HCT116 (cell line): ENCODE measurements around the gene NEO1. TPM values are rescaled to one million over a fixed set of nuclear protein-coding genes. Genes with fewer than 3 reads are reported as not detected.
"Not testable (repeated sequence)": the region's sequence is repeated elsewhere in the genome, so short reads cannot be mapped to it uniquely, and the experiment has no call there.

Experiments
- ATAC-seq: fragments of 200-7000 bp; cut with Tn5 transposase; 2 replicates; pipeline ENCODE4 v1.9.1; 2020; ENCODE audit warnings: mild to moderate bottlenecking, moderate library complexity
- BruUV-seq: library from RNA; stranded (reverse); fragments of 400-500 nt; replicated peaks from 2 replicates; lab custom pipeline; 2021; lab: Mats Ljungman, UMichigan
- CTCF ChIA-PET: fragments of 300-600 bp; sonication (Branson Sonifier 250); formaldehyde crosslinking; loops from one replicate; lab custom pipeline; 2021; ENCODE audit warnings: antibody characterized with exemption; lab: Charles Lee
- POLR2A ChIA-PET: fragments of 300-600, 350-600 bp; sonication (Branson Sonifier 250); formaldehyde crosslinking; loops from one replicate; lab custom pipeline; 2021; ENCODE audit warnings: antibody characterized with exemption; lab: Charles Lee
- RAD21 ChIA-PET, 2 experiments: fragments of 300-600 bp; sonication (Branson Sonifier 250); formaldehyde crosslinking; loops; one replicate each; lab custom pipeline; 2023; ENCODE audit warnings: low total read pairs in 2 of 2; ENCODE audit not compliant: uncharacterized antibody in 2 of 2, unreplicated experiment in 2 of 2, low non-redundant PET in 1 of 2; lab: Charles Lee
- DNase-seq: peaks from one replicate; pipeline ENCODE4 v3.0.0-alpha.2; 2010; ENCODE audit warnings: low read depth, low spot score
- H2AFZ ChIP-seq: fragments of 200-600 bp; shearing (Covaris generic), sonication (generic); 2 replicates; pipeline ENCODE4 v1.6.1; 2017; ENCODE audit warnings: low read depth, mixed run types, mixed read lengths, antibody characterized with exemption, low read length; ENCODE audit not compliant: poor library complexity, severe bottlenecking
- H3K27ac ChIP-seq: 2 replicates; pipeline ENCODE4 v1.5.1; 2012; ENCODE audit warnings: low read depth, low read length
- H3K27me3 ChIP-seq: fragments of 200-600 bp; sonication (generic); 2 replicates; pipeline ENCODE4 v1.6.1; 2016; ENCODE audit warnings: mixed run types, low read length, mixed read lengths; ENCODE audit not compliant: insufficient read depth
- H3K36me3 ChIP-seq, 2 experiments: fragments of 200-500 bp in 1 of 2; fragments of 200-600 bp in 1 of 2; sonication (Bioruptor generic) in 1 of 2; sonication (generic) in 1 of 2; 2 replicates each; pipeline versions ENCODE4 v1.5.1 to v1.6.1; 2014 to 2016; ENCODE audit warnings: low read length in 2 of 2, inconsistent platforms in 1 of 2, mixed read lengths in 1 of 2, mixed run types in 1 of 2; ENCODE audit not compliant: insufficient read depth in 2 of 2, control insufficient read depth in 1 of 2
- H3K4me1 ChIP-seq, 2 experiments: fragments of 200-600 bp in 1 of 2; sonication (generic) in 1 of 2; 2 replicates each; pipeline versions ENCODE4 v1.5.1 to v1.6.1; 2012 to 2017; ENCODE audit warnings: low read length in 2 of 2, inconsistent platforms in 1 of 2, mild to moderate bottlenecking in 1 of 2, mixed read lengths in 1 of 2, mixed run types in 1 of 2, moderate library complexity in 1 of 2; ENCODE audit not compliant: insufficient read depth in 2 of 2, control insufficient read depth in 1 of 2
- H3K4me2 ChIP-seq: fragments of 200-600 bp; sonication (generic); 2 replicates; pipeline ENCODE4 v1.6.1; 2017; ENCODE audit warnings: mixed run types, low read length, mixed read lengths
- H3K4me3 ChIP-seq, 2 experiments: fragments of 200-600 bp in 1 of 2; sonication (generic) in 1 of 2; replicated peaks in 1 of 2; 2 replicates each; pipeline ENCODE4 v1.5.1; 2011 to 2016; ENCODE audit warnings: low read length in 2 of 2, control low read depth in 1 of 2, low read depth in 1 of 2, mild to moderate bottlenecking in 1 of 2, mixed read lengths in 1 of 2, mixed run types in 1 of 2
- H3K79me2 ChIP-seq: fragments of 200-600 bp; sonication (generic); 2 replicates; pipeline ENCODE4 v1.6.1; 2017; ENCODE audit warnings: mild to moderate bottlenecking, mixed run types, low read length, moderate library complexity, mixed read lengths; ENCODE audit not compliant: insufficient read depth
- H3K9ac ChIP-seq: fragments of 200-600 bp; sonication (generic); 2 replicates; pipeline ENCODE4 v1.6.1; 2016; ENCODE audit warnings: low read length, mixed read lengths
- H3K9me2 ChIP-seq: fragments of 200-600 bp; sonication (generic), shearing (Covaris generic); 2 replicates; pipeline ENCODE4 v1.6.1; 2017; ENCODE audit warnings: mixed run types, mild to moderate bottlenecking, moderate library complexity; ENCODE audit not compliant: insufficient read depth
- H3K9me3 ChIP-seq, 2 experiments: fragments of 200-500 bp in 1 of 2; fragments of 200-600 bp in 1 of 2; sonication (Bioruptor generic) in 1 of 2; sonication (generic) in 1 of 2; 2 replicates each; pipeline ENCODE4 v1.6.1; 2014 to 2017; ENCODE audit warnings: low read length in 2 of 2, mixed read lengths in 2 of 2, inconsistent platforms in 1 of 2, low read depth in 1 of 2, mild to moderate bottlenecking in 1 of 2, mixed run types in 1 of 2, moderate library complexity in 1 of 2; ENCODE audit not compliant: control insufficient read depth in 1 of 2, insufficient read depth in 1 of 2
- H4K20me1 ChIP-seq: fragments of 200-600 bp; sonication (generic), shearing (Covaris generic); 2 replicates; pipeline ENCODE4 v1.6.1; 2017; ENCODE audit warnings: mixed run types, mild to moderate bottlenecking, moderate library complexity; ENCODE audit not compliant: insufficient read depth
- CBX3 ChIP-seq: IDR thresholded peaks from 2 replicates; pipeline ENCODE4 v1.6.1; 2012; ENCODE audit warnings: low read depth
- EGR1 ChIP-seq: IDR thresholded peaks from 2 replicates; pipeline ENCODE4 v1.6.1; 2012; ENCODE audit warnings: low read depth
- EZH2 ChIP-seq: fragments of 200-600 bp; sonication (generic); IDR thresholded peaks from 2 replicates; pipeline ENCODE4 v1.6.1; 2017; ENCODE audit warnings: antibody characterized with exemption, mixed run types
- EZH2phosphoT487 ChIP-seq: fragments of 200-600 bp; IDR thresholded peaks from 2 replicates; pipeline ENCODE4 v1.6.1; 2018; ENCODE audit warnings: antibody characterized with exemption, borderline replicate concordance
- FOSL1 ChIP-seq: IDR thresholded peaks from 2 replicates; pipeline ENCODE4 v1.6.1; 2012; ENCODE audit warnings: low read depth
- JUND ChIP-seq: IDR thresholded peaks from 2 replicates; pipeline ENCODE4 v1.6.1; 2012
- POLR2A ChIP-seq: IDR thresholded peaks from 2 replicates; pipeline ENCODE4 v1.7.0; 2011; ENCODE audit warnings: borderline replicate concordance; ENCODE audit not compliant: insufficient read depth, insufficient read length; ENCODE audit errors: extremely low read depth
- POLR2AphosphoS5 ChIP-seq: IDR thresholded peaks from 2 replicates; pipeline ENCODE4 v1.6.1; 2011; ENCODE audit warnings: mild to moderate bottlenecking, low read depth, low read length, moderate library complexity
- RAD21 ChIP-seq: IDR thresholded peaks from 2 replicates; pipeline ENCODE4 v1.6.1; 2012; ENCODE audit warnings: low read depth, mild to moderate bottlenecking
- SP1 ChIP-seq: IDR thresholded peaks from 2 replicates; pipeline ENCODE4 v1.6.1; 2012; ENCODE audit warnings: low read depth
- SRF ChIP-seq: IDR thresholded peaks from 2 replicates; pipeline ENCODE4 v1.6.1; 2012; ENCODE audit warnings: low read depth
- TCF7L2 ChIP-seq: IDR thresholded peaks from 2 replicates; pipeline ENCODE4 v1.7.0; 2011; ENCODE audit warnings: borderline replicate concordance, inconsistent platforms; ENCODE audit not compliant: insufficient read depth, insufficient read length; ENCODE audit errors: extremely low read depth
- YY1 ChIP-seq: IDR thresholded peaks from 2 replicates; pipeline ENCODE4 v1.6.1; 2011; ENCODE audit warnings: low read length, low read depth, moderate library complexity, mild to moderate bottlenecking; ENCODE audit not compliant: insufficient replicate concordance; ENCODE audit errors: extremely low read depth
- intact Hi-C: fragments of 100-400 bp; cut with micrococcal nuclease; formaldehyde crosslinking; loops from 2 replicates; pipeline ENCODE4 v1.10.0; 2022
- total RNA-seq: library from RNA; stranded (reverse); gene quantifications from one replicate; pipeline ENCODE4 v1.2.1, GENCODE V29; 2021; ENCODE audit not compliant: unreplicated experiment
- TF ChIP-seq, protein P1 (sequence below): IDR thresholded peaks from 2 replicates; pipeline ENCODE4 v1.6.1; 2011; ENCODE audit warnings: mild to moderate bottlenecking, low read length, moderate library complexity; ENCODE audit not compliant: insufficient replicate concordance; ENCODE audit errors: extremely low read depth
- TF ChIP-seq, protein P2 (sequence below): IDR thresholded peaks from 2 replicates; pipeline ENCODE4 v1.6.1; 2012
- TF ChIP-seq, protein P3 (sequence below): IDR thresholded peaks from 2 replicates; pipeline ENCODE4 v1.6.1; 2012
- TF ChIP-seq, protein P4 (sequence below), 3 experiments: fragments of 200-600 bp in 1 of 3; sonication (generic) in 1 of 3; IDR thresholded peaks in 2 of 3; conservative IDR thresholded peaks in 1 of 3; 2 replicates each; pipeline ENCODE4 v1.5.1; 2012 to 2017; ENCODE audit warnings: low read depth in 2 of 3, low read length in 2 of 3, antibody characterized with exemption in 1 of 3, borderline replicate concordance in 1 of 3, control low read depth in 1 of 3, mild to moderate bottlenecking in 1 of 3, mixed read lengths in 1 of 3, mixed run types in 1 of 3, moderate library complexity in 1 of 3; ENCODE audit not compliant: insufficient read depth in 1 of 3

Gene NEO1
- total RNA-seq, 1 experiment from 2014 or later, result 30.0 TPM

DNA sequence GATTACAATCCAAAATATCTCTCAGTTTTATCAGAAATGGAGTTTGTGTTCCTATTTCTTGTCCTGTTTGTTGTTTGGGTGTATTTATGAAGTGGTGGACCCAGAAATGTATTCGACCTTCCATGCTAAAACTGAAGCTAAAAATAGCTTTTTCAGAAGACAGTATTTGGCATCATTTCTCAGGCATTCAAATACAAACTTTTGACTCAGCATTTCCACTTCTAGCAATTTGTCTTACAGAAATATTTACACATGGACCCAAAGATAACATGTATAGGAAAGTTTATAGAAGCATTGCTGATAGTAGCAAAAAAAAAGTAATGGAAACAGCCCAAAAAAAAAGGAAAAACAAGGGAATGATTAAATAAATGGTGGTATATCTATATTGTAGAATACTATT is 160.2 kb downstream of the NEO1 start:
- ChIA-PET CTCF (no interaction called here), RAD21 (no interaction called here), POLR2A (no interaction called here)
- intact Hi-C loops, result no loop called here
- H3K9me3 ChIP-seq, result no peaks in the 10 kb centered on the region
- no peak overlapping the region for H3K4me2 ChIP-seq
- H3K4me1 ChIP-seq, result no peaks in the 10 kb centered on the region
- no peak overlapping the region for H3K4me3 ChIP-seq
- no TSS peak for BruUV-seq
- H3K9me2 ChIP-seq, result no peaks in the 10 kb centered on the region
- H3K27me3 ChIP-seq, result no peaks in the 10 kb centered on the region
- H4K20me1 ChIP-seq, result no peaks in the 10 kb centered on the region
- H3K36me3 ChIP-seq, result no peaks in the 10 kb centered on the region
- no peak overlapping the region for H3K9ac ChIP-seq
- DNase-seq (no peak), ATAC-seq (no peak)
- TF ChIP-seq SP1, result no peak
- TF ChIP-seq, protein P1, sequence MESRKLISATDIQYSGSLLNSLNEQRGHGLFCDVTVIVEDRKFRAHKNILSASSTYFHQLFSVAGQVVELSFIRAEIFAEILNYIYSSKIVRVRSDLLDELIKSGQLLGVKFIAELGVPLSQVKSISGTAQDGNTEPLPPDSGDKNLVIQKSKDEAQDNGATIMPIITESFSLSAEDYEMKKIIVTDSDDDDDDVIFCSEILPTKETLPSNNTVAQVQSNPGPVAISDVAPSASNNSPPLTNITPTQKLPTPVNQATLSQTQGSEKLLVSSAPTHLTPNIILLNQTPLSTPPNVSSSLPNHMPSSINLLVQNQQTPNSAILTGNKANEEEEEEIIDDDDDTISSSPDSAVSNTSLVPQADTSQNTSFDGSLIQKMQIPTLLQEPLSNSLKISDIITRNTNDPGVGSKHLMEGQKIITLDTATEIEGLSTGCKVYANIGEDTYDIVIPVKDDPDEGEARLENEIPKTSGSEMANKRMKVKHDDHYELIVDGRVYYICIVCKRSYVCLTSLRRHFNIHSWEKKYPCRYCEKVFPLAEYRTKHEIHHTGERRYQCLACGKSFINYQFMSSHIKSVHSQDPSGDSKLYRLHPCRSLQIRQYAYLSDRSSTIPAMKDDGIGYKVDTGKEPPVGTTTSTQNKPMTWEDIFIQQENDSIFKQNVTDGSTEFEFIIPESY, result no peak
- TF ChIP-seq, protein P2, sequence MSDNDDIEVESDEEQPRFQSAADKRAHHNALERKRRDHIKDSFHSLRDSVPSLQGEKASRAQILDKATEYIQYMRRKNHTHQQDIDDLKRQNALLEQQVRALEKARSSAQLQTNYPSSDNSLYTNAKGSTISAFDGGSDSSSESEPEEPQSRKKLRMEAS, result no peak
- no peak for TF ChIP-seq JUND
- TF ChIP-seq, protein P3, sequence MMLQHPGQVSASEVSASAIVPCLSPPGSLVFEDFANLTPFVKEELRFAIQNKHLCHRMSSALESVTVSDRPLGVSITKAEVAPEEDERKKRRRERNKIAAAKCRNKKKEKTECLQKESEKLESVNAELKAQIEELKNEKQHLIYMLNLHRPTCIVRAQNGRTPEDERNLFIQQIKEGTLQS, result no peak
- TF ChIP-seq EZH2phosphoT487, result no peak
- TF ChIP-seq, protein P4, sequence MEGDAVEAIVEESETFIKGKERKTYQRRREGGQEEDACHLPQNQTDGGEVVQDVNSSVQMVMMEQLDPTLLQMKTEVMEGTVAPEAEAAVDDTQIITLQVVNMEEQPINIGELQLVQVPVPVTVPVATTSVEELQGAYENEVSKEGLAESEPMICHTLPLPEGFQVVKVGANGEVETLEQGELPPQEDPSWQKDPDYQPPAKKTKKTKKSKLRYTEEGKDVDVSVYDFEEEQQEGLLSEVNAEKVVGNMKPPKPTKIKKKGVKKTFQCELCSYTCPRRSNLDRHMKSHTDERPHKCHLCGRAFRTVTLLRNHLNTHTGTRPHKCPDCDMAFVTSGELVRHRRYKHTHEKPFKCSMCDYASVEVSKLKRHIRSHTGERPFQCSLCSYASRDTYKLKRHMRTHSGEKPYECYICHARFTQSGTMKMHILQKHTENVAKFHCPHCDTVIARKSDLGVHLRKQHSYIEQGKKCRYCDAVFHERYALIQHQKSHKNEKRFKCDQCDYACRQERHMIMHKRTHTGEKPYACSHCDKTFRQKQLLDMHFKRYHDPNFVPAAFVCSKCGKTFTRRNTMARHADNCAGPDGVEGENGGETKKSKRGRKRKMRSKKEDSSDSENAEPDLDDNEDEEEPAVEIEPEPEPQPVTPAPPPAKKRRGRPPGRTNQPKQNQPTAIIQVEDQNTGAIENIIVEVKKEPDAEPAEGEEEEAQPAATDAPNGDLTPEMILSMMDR (IDR thresholded peaks at IDR 0.05 in 2 of 3, conservative IDR thresholded peaks at IDR 0.05 in 1 of 3; ENCODE audit: borderline replicate concordance in 1 of 3, insufficient read depth in 1 of 3, low read depth in 2 of 3, low read length in 2 of 3), result no peak
- TF ChIP-seq YY1, result no peak
- no peak for TF ChIP-seq EZH2
- no peak for TF ChIP-seq POLR2A
- no peak for TF ChIP-seq CBX3
- TF ChIP-seq RAD21, result no peak
- TF ChIP-seq FOSL1, result no peak
- no peak for TF ChIP-seq SRF
- no peak for TF ChIP-seq EGR1
- no peak for TF ChIP-seq TCF7L2
- TF ChIP-seq POLR2AphosphoS5, result no peak
- no peaks in the 10 kb centered on the region for H3K79me2 ChIP-seq
- no peak overlapping the region for H2AFZ ChIP-seq
- no peak overlapping the region for H3K27ac ChIP-seq

DNA sequence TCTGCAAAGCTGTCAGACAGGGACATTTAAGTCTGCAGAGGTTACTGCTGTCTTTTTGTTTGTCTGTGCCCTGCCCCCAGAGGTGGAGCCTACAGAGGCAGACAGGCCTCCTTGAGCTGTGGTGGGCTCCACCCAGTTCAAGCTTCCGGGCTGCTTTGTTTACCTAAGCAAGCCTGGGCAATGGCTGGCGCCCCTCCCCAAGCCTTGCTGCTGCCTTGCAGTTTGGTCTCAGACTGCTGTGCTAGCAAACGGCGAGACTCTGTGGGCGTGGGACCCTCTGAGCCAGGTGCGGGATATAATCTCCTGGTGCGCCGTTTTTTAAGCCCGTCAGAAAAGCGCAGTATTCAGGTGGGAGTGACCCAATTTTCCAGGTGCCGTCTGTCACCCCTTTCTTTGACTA is 169.2 kb downstream of the NEO1 start:
- H3K4me3 ChIP-seq, H3K79me2 ChIP-seq, CTCF ChIA-PET, H3K36me3 ChIP-seq, BruUV-seq, H3K9me2 ChIP-seq, H3K4me2 ChIP-seq, POLR2A ChIA-PET, H3K27me3 ChIP-seq, RAD21 ChIA-PET, H3K9me3 ChIP-seq, H2AFZ ChIP-seq, DNase-seq, H3K4me1 ChIP-seq, H3K9ac ChIP-seq, intact Hi-C loops, ATAC-seq, H4K20me1 ChIP-seq, H3K27ac ChIP-seq: not testable (repeated sequence)
